Measurements from ENCODE around the gene ZFP36L1.

- TF ChIP-seq CTCF (IDR thresholded peaks at IDR 0.05 in 2 of 3, conservative IDR thresholded peaks at IDR 0.05 in 1 of 3; ENCODE audit: borderline replicate concordance in 1 of 3, insufficient read depth in 1 of 3, low read depth in 2 of 3, low read length in 2 of 3) (no peak), POLR2AphosphoS5 (IDR thresholded peaks at IDR 0.05; ENCODE audit: low read depth, low read length) (peak; percentile 41; the same call in 1 of the 2 replicates), POLR2A (IDR thresholded peaks at IDR 0.05; ENCODE audit: borderline replicate concordance, extremely low read depth, insufficient read depth, insufficient read length) (no peak), CEBPB (IDR thresholded peaks at IDR 0.05; ENCODE audit: low read depth) (no peak), ATF3 (IDR thresholded peaks at IDR 0.05) (no peak), TCF7L2 (IDR thresholded peaks at IDR 0.05; ENCODE audit: borderline replicate concordance, extremely low read depth, insufficient read depth, insufficient read length) (peak; percentile 99), ZBTB33 (IDR thresholded peaks at IDR 0.05; ENCODE audit: extremely low read depth, insufficient replicate concordance, low read length) (no peak), RAD21 (IDR thresholded peaks at IDR 0.05; ENCODE audit: low read depth) (no peak), EZH2 (IDR thresholded peaks at IDR 0.05) (no peak)
These were observed 13.0 kb downstream of the ZFP36L1 start for GRCh38 chr14:68779761-68780323.
